ENCODE measurements around the gene SRL. TPM values are rescaled to one million over a fixed set of nuclear protein-coding genes. Genes with fewer than 3 reads are reported as not detected.
A peak's percentile ranks its signal among the peaks of the same experiment; 100 is the strongest.

Gene SRL
- total RNA-seq, 4 donors from 2014 or later: 0.84 to 3.6 (median 1.5) TPM

DNA sequence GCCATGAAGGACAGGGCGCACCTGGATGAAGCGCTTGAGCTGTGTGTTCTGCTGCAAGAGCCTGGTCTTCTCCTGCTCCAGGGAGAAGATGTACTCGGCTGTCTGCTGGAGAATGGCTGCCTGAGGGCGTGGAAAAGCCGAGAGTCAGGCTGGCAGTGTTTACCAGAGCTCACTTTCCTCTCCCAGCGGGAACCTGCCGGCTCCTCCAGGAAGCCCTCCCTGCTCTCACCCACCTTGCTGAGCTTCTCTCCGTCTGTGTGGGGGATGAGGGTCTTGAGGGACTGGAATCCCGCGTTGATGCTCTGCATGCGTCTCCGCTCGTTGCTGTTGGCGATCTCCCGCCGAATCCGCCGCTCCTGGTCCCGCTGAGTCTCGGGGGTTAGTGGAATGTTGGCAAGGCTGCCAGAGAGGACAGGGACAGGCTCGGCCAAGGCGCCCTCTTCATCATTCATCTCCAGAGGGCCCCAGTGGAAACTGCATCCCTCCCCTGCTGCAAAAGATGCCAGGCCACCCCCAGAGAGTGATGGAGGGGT, 20.5 kb upstream of the SRL start:
- H3K4me3 ChIP-seq: no peak overlapping the region
- no peak overlapping the region for H3K27ac ChIP-seq
- peaks cover 0 to 40% (median 11%) of the 10 kb centered on the region in 4 donors for H3K4me1 ChIP-seq
- no peaks in the 10 kb centered on the region for H3K27me3 ChIP-seq
- DNase-seq (ENCODE audit: low spot score in 2 of 2): no peak
- H3K36me3 ChIP-seq: peaks cover 0 to 51% (median 13%) of the 10 kb centered on the region in 3 donors
- TF ChIP-seq, protein P1, sequence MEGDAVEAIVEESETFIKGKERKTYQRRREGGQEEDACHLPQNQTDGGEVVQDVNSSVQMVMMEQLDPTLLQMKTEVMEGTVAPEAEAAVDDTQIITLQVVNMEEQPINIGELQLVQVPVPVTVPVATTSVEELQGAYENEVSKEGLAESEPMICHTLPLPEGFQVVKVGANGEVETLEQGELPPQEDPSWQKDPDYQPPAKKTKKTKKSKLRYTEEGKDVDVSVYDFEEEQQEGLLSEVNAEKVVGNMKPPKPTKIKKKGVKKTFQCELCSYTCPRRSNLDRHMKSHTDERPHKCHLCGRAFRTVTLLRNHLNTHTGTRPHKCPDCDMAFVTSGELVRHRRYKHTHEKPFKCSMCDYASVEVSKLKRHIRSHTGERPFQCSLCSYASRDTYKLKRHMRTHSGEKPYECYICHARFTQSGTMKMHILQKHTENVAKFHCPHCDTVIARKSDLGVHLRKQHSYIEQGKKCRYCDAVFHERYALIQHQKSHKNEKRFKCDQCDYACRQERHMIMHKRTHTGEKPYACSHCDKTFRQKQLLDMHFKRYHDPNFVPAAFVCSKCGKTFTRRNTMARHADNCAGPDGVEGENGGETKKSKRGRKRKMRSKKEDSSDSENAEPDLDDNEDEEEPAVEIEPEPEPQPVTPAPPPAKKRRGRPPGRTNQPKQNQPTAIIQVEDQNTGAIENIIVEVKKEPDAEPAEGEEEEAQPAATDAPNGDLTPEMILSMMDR (IDR thresholded peaks at IDR 0.05): no peak
- TF ChIP-seq POLR2A (IDR thresholded peaks at IDR 0.05): no peak
- no peak for TF ChIP-seq EP300 (IDR thresholded peaks at IDR 0.05)
- H3K9me3 ChIP-seq: no peaks in the 10 kb centered on the region
- WGBS, 2 donors: 91 to 93% methylated on average over 21 to 22 of the region's 22 CpGs

DNA sequence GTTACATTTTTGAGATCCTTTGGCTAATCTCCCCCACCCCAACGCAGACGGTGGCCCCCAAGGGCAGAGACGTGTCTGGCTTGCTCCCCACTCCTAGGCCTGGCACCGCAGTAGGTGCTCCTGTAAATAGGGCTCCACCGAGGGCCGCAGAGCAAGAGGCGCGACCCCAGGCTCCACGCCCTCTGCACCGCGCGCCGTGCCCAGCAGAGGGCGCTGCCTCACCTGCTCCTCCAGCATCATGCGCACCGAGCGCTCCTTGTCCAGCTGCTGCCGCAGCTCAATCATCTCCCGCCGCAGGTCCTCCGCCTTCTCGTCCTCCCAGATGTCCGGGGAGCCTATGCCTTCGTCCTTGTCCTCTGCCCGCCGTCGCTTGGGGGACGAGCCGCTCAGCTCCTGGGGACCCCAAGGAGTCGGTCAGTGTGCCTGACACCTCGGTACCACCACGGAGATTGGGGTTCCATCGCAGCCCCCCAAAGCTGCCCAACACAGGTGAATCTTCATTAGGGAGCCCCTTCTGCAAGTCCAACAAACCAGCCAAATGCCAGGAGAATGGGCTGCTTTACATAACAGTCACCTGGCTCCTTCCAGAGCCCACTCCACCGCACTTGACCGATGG, 19.8 kb upstream of the SRL start:
- Histone ChIP-seq H3K27ac (no peak overlapping the region), H3K4me1 (peaks cover 0 to 40% (median 11%) of the 10 kb centered on the region in 4 donors), H3K4me3 (no peak overlapping the region), H3K36me3 (peaks cover 0 to 52% (median 13%) of the 10 kb centered on the region in 3 donors), H3K27me3 (no peaks in the 10 kb centered on the region), H3K9me3 (no peaks in the 10 kb centered on the region)
- WGBS, 2 donors: 83 to 88% methylated on average over 34 to 35 of the region's 35 CpGs
- DNase-seq (ENCODE audit: low spot score in 2 of 2): no peak
- TF ChIP-seq EP300 (IDR thresholded peaks at IDR 0.05) (no peak), POLR2A (IDR thresholded peaks at IDR 0.05) (no peak)
- TF ChIP-seq, protein P1 (IDR thresholded peaks at IDR 0.05): peak; percentile 26 to 73 (median 60)

DNA sequence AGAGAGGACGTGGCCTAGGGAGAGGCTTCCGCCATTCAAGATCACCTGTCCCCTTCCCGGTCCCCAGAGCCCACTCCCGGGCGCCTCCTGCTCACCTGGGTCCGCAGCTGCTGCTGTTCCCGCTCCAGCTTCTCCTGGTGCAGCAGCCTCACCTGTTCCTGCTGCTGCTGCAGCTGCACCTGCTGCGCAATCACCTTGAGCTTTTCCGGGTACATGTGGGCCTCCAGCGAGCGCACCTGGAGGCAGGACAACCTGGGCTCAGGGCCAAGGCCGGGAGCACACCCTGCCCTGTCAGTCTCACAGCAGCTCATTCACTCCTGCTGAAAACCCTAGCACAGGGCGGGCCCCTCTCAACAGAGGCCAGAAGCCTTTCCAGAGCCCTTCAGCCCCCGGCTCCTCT, 18.5 kb upstream of the SRL start:
- 90 to 96% methylated on average over 12 to 14 of the region's 14 CpGs for WGBS, 2 donors
- Histone ChIP-seq H3K27ac (no peak overlapping the region), H3K27me3 (no peaks in the 10 kb centered on the region), H3K36me3 (peaks cover 0 to 54% (median 13%) of the 10 kb centered on the region in 3 donors), H3K4me3 (no peak overlapping the region), H3K9me3 (no peaks in the 10 kb centered on the region), H3K4me1 (peaks cover 0 to 31% (median 11%) of the 10 kb centered on the region in 4 donors)
- TF ChIP-seq POLR2A (IDR thresholded peaks at IDR 0.05): no peak
- TF ChIP-seq, protein P1 (IDR thresholded peaks at IDR 0.05): no peak
- no peak for TF ChIP-seq EP300 (IDR thresholded peaks at IDR 0.05)
- DNase-seq (ENCODE audit: low spot score in 2 of 2): no peak

GRCh38 chr16:4257646-4258556, 16.0 kb upstream of the SRL start:
- WGBS, 2 donors: 46 to 50% methylated on average over 26 to 34 of the region's 34 CpGs
- TF ChIP-seq, protein P1 (IDR thresholded peaks at IDR 0.05): no peak
- no peak for TF ChIP-seq POLR2A (IDR thresholded peaks at IDR 0.05)
- no peak for TF ChIP-seq EP300 (IDR thresholded peaks at IDR 0.05)
- peaks cover 0 to 54% (median 13%) of the 10 kb centered on the region in 3 donors for H3K36me3 ChIP-seq
- peak overlapping the region in 3 of 4 donors; percentile 45 to 83 (median 80) for H3K27ac ChIP-seq
- H3K4me3 ChIP-seq: peak overlapping the region in 1 of 4 donors; percentile 10
- no peaks in the 10 kb centered on the region for H3K27me3 ChIP-seq
- H3K9me3 ChIP-seq: no peaks in the 10 kb centered on the region
- peaks cover 0 to 12% (median 0%) of the 10 kb centered on the region in 4 donors for H3K4me1 ChIP-seq
- no peak for DNase-seq (ENCODE audit: low spot score in 2 of 2)

All from tibial nerve (tissue), 4 donors.